Forelimb muscle (tissue), 1 donor: Measurements from ENCODE around the gene LSMEM2. TPM values are rescaled to one million over a fixed set of nuclear protein-coding genes. Genes with fewer than 3 reads are reported as not detected.
"Not testable (repeated sequence)": the region's sequence is repeated elsewhere in the genome, so short reads cannot be mapped to it uniquely, and the experiment has no call there.

ENCODE experiments used
- DNase-seq: peaks from one replicate; pipeline ENCODE4 v3.0.0-alpha.2; 2013; ENCODE audit warnings: low read depth
- polyA plus RNA-seq: library from polyadenylated mRNA; unstranded; fragments of 120-200 nt; gene quantifications from one replicate; pipeline ENCODE4 v1.2.1, GENCODE V29; 2013; ENCODE audit not compliant: insufficient read length

LSMEM2 gene
- polyA plus RNA-seq, 1 donor, result 41.6 TPM

- DNase-seq, result no peak
These were observed 13.9 kb upstream of the LSMEM2 start for GRCh38 chr3:50264964-50265485.

GRCh38 chr3:50265571-50265970 lies 13.3 kb upstream of the LSMEM2 start:
- DNase-seq, result no peak

- DNase-seq, result no peak
These were observed 12.9 kb upstream of the LSMEM2 start for GRCh38 chr3:50266017-50266416.

DNA sequence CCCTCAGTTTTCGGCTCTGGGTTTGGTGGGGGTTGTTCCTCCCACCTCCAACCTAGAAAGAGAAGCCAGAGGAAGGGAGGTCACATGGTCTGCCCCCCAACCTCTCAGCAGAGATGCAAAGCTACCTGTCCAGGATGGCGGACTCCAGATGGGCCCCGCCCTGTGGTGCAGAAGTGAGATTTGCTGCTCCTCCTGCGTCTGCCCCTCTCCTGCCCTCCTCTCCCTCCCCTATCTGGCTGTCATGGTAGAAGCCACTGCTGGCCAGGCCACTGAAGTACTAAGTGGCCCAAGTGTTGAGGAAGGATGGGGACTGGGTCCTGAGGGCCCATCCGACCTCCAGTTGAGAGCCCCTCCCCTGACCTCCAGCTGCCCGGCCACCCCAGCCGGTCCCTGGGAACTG lies 12.1 kb upstream of the LSMEM2 start:
- DNase-seq, result no peak

GRCh38 chr3:50267280-50267913 lies 11.5 kb upstream of the LSMEM2 start:
- DNase-seq, result no peak

GRCh38 chr3:50268276-50268675 lies 10.6 kb upstream of the LSMEM2 start:
- DNase-seq, result no peak

GRCh38 chr3:50268703-50269451 lies 10.0 kb upstream of the LSMEM2 start, which contains the start of gene SEMA3B:
SEMA3B (plus strand) TSS chr3:50269147; CDS start chr3:50269241, 94 bp downstream.
- DNase-seq, result no peak

DNA sequence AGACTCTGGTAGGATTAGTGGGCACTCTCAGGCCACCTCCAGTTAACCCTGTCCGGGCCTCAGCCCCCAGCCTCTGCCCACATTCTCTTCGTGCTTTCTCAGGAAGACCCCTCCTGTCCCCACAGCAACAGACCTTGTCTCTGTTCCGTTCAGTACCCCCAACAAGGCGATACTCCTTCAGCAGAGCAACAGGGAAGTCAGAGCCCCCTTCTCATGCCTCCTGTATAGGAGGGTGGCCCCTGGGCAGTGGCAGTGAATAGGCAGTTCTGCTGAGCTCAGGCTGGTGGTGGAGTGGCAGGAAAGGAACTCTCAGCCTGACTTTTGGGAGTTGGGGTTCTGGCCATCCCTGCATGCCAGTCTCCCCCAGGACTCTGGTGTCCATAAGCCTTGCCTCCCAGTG lies 9.4 kb upstream of the LSMEM2 start:
- no peak for DNase-seq

DNA sequence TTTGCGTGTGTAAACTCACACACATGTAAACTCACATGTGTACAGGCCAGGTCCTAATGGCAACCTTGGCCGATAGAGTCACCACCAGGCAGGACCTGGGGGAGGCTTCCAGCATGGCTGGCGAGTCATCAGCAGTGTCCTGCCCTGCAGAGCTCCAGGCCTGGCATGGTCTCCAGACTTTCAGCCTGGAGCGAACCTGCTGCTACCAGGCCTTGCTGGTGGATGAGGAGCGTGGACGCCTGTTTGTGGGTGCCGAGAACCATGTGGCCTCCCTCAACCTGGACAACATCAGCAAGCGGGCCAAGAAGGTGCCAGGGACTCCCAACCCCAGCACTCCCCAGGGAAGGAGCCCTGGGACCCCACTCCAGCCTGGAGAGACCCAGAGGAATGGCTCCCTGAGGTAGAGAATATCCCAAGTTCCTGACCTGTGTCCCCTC lies 8.9 kb upstream of the LSMEM2 start:
- DNase-seq, result no peak

DNA sequence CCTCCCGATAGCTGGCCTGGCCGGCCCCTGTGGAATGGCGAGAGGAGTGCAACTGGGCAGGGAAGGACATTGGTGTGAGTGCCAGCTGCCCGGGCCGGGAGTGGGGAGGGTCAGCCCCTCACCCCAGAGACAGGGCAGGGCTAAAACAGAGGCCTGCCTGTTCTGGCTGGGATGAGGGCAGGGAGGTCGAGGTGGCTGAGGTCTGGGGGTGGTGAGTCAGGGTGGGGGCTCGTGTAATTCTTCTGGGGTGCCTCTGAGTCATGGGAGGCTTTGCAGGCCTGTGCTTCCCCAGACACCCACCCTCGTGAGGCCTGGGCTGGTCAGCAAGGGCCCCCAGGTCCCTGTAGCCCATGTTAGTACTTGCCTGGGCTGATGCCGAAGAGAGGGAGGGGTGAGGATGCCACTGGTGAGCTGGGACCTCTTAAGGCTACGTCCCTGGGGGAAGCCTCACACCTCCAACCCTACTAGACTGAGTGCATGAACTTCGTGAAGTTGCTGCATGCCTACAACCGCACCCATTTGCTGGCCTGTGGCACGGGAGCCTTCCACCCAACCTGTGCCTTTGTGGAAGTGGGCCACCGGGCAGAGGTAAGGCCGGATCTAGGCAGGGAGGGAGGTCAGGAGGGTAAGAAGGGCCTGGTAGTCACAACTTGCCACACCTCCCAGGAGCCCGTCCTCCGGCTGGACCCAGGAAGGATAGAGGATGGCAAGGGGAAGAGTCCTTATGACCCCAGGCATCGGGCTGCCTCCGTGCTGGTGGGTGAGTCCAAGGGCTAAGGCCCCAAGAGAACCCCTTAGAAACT lies 8.3 kb upstream of the LSMEM2 start:
- no peak for DNase-seq

DNA sequence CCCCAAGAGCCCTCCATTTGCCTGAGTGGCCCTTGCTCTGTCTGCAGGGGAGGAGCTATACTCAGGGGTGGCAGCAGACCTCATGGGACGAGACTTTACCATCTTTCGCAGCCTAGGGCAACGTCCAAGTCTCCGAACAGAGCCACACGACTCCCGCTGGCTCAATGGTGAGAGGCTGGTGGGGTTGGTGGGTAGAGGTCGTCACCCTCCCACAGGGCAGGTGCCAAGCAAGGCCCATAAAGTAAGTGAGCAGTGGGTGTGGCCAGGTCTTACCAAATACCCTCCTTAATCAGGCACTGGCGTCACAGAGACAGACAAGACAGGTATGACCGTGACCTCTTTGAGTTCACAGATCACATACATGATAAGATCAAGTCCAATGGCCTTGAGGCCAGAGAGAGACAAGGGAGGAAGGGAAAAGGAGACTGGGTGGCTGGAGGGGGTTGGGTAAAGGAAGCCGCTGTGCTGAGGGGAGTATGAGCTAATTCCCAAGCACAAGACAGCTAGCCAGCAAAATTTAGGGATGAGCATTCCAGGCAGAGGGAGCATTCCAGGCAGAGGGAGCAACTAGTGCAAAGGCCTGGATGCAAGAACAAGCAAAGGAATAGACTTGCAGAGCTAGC lies 7.5 kb upstream of the LSMEM2 start:
- DNase-seq, result no peak

- DNase-seq, result not testable (repeated sequence)
These were observed 6.4 kb upstream of the LSMEM2 start for GRCh38 chr3:50272538-50272910.

GRCh38 chr3:50272911-50273688 lies 5.8 kb upstream of the LSMEM2 start:
- DNase-seq, result no peak

- no peak for DNase-seq
These were observed 5.2 kb upstream of the LSMEM2 start for GRCh38 chr3:50273689-50274065.

GRCh38 chr3:50274371-50275104 lies 4.3 kb upstream of the LSMEM2 start:
- no peak for DNase-seq

GRCh38 chr3:50275141-50275995 lies 3.5 kb upstream of the LSMEM2 start:
- DNase-seq, result no peak

DNA sequence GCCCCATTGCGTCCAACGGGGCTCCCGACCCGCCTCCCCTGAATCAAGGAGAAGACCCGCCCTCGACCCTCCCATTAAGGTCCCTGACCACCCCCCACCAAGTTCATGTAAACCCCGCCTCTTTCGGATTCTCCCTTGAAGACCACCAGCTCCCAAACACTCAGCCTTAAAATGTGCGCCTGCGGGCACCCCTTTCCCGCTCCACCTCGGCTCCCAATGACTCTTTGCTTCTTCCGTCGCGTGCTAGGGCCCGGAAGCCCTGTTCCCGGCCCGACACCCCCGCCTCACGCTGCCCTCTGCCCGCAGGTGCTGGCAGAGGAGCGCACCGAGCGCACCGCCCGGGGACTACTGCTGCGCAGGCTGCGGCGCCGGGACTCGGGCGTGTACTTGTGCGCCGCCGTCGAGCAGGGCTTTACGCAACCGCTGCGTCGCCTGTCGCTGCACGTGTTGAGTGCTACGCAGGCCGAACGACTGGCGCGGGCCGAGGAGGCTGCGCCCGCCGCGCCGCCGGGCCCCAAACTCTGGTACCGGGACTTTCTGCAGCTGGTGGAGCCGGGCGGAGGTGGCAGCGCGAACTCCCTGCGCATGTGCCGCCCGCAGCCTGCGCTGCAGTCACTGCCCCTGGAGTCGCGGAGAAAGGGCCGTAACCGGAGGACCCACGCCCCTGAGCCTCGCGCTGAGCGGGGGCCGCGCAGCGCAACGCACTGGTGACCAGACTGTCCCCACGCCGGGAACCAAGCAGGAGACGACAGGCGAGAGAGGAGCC lies 2.7 kb upstream of the LSMEM2 start:
- no peak for DNase-seq

DNA sequence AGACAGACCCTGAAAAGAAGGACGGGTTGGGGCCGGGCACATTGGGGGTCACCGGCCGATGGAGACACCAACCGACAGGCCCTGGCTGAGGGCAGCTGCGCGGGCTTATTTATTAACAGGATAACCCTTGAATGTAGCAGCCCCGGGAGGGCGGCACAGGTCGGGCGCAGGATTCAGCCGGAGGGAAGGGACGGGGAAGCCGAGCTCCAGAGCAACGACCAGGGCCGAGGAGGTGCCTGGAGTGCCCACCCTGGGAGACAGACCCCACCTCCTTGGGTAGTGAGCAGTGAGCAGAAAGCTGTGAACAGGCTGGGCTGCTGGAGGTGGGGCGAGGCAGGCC lies 2.2 kb upstream of the LSMEM2 start:
- no peak for DNase-seq
